Measurements from ENCODE around the gene KCND3. TPM values are rescaled to one million over a fixed set of nuclear protein-coding genes. Genes with fewer than 3 reads are reported as not detected.

Gene KCND3
- total RNA-seq, 1 donor from 2014 or later = 6.2 TPM

DNA sequence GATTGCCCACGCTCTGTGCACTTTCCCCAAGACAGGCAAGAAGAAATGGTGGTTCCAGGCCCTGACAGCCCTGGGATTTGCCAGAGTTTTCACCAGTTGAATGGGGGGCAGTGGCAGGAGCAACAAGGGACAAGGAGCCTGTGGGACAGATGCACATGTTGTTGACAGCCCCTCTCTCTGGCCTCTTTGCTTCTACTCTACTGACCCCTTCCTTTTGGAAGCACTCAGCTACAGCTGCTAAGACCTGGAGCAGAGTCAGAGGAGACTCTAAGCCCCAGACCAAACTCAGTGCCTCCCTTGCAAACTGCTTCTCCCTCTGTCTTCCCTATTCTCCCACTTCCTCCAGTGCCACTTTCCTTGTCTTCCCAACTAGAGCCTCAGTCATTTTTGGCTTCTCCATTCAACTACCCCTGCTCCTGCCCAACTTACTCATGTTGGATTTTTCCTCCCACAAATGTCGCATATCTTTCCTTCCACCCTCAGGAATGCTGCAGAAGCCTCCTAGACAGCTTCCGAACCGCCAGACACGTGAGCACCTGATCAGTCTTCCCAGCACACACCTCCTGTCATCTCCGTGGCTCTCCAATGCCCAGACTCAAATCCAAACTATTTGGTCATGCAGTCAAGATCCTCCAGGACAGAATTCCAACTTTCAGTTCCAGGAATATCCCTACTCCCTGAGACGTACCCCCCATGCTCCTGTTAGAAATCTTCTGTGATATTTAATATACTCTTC lies 259.4 kb downstream of the KCND3 start:
- DNase-seq (ENCODE audit: low spot score) = peak; percentile 26

- peak; percentile 36 for DNase-seq (ENCODE audit: low spot score)
These were observed 260.1 kb downstream of the KCND3 start for GRCh38 chr1:111729271-111729921.

GRCh38 chr1:111727056-111727455 lies 262.4 kb downstream of the KCND3 start:
- peak; percentile 25 for DNase-seq (ENCODE audit: low spot score)

- DNase-seq (ENCODE audit: low spot score) = no peak
These were observed 264.3 kb downstream of the KCND3 start for GRCh38 chr1:111725192-111725591.

- no peak for DNase-seq (ENCODE audit: low spot score)
These were observed 265.6 kb downstream of the KCND3 start for GRCh38 chr1:111723871-111724270.

DNA sequence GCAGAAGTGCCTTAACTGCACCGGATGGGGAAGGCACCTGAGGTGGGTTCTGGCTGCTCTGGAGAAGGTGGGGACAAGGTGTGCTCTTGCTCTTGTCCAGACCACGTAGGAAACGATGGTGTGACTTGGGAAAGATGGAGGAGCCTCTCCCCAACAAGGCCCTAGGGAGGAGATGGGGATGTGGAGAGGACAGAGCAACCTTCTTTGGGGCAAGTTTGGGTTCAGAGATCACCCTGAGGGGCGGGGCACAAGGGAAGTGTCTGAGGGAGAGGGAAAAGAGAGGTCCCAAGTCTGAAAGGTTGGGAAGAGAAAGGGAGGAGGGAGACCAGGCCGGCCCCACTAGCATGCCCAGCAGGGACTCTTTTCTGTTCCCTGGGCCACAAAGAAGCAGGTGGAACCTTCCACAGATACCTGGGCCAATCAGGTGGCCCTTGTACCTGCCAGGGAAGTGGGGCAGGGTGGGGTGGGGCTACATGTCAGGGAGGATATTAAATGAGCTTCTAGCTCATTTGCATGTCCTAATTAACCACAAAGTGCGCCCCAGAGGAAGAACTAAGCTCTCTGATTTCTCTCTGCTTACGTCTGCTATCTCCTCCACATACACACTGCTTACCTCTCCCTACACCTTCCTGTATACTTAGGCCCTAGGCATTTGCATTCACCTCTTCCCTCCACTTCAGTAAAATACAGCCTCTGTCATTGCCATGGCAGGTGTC lies 266.2 kb downstream of the KCND3 start:
- no peak for DNase-seq (ENCODE audit: low spot score)

DNA sequence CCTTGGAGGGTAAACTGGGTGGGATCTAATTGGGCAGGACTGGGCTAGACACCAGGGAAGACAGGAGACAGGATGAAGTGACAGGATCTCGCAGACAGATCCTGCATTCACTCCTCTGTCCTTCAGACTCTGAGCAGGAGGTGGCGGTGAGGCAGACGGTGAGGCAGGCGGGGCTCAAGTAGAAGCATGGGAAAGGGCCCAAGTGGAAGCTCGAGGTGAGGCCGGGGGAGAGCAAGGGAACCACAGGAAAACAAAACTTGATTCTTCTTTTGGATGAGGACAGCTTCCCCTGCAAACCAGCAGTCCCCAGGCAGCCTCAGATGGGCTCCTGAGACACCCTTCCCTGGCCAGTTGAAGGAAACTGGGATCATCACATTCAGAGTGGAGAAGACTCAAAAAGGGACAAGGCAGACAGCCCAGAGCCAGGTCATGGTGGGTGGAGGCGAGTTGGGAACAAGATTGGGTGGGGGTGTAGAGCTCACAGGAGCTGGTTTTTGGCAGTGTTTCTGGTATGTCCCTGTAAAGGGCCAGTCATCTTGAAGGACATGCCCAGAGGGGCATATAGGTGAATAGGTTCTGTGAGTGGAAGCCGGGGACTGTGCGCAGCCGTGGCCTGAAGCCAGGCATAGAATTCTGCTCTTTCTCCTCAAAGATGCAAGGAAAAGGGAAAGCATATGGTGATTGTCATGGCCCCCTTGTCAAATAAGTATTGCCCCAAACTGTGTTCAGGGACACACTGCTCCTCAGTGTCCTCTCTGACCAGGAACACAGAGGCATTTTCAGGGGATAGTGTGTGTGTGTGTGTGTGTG lies 268.3 kb downstream of the KCND3 start:
- no peak for DNase-seq (ENCODE audit: low spot score)

Other genes starting within 250 kb of the KCND3 start
- gene DDX20, start 233.8 kb downstream of the KCND3 start, total RNA-seq = 18.4 TPM

Measured in ureter (tissue), 1 donor.